GM18858 (cell line): ENCODE measurements around the gene HOXD1.

ENCODE experiments used
- ATAC-seq: cut with Tn5 transposase; IDR thresholded peaks from one replicate; pipeline ENCODE4 v1.9.1; 2021; ENCODE audit not compliant: unreplicated experiment

The HOXD1 gene

GRCh38 chr2:176187899-176188773, at the start of gene HOXD1:
Gene HOXD1 (plus strand): TSS chr2:176188668. CDS start chr2:176188802, 134 bp downstream.
- ATAC-seq = no peak

GRCh38 chr2:176138923-176139660, 49.4 kb upstream of the HOXD1 start:
- ATAC-seq = no peak

- no peak for ATAC-seq
Observed at GRCh38 chr2:176139661-176140512, 48.6 kb upstream of the HOXD1 start.

GRCh38 chr2:176140513-176141317, 47.8 kb upstream of the HOXD1 start:
- peak; percentile 83 for ATAC-seq

- ATAC-seq = no peak
Observed at GRCh38 chr2:176142281-176142680, 46.2 kb upstream of the HOXD1 start.

GRCh38 chr2:176145085-176145969, 43.1 kb upstream of the HOXD1 start:
- no peak for ATAC-seq

- ATAC-seq = no peak
Observed at GRCh38 chr2:176146101-176146500, 42.4 kb upstream of the HOXD1 start.

GRCh38 chr2:176146645-176147044, 41.8 kb upstream of the HOXD1 start:
- no peak for ATAC-seq

- no peak for ATAC-seq
Observed at GRCh38 chr2:176147210-176147799, 41.2 kb upstream of the HOXD1 start.

GRCh38 chr2:176147800-176148496, 40.5 kb upstream of the HOXD1 start:
- no peak for ATAC-seq

- ATAC-seq = no peak
Observed at GRCh38 chr2:176148751-176149421, 39.6 kb upstream of the HOXD1 start.

- no peak for ATAC-seq
Observed at GRCh38 chr2:176149481-176149938, 39.0 kb upstream of the HOXD1 start.

- ATAC-seq = no peak
Observed at GRCh38 chr2:176149939-176150583, 38.4 kb upstream of the HOXD1 start.

GRCh38 chr2:176150584-176151441, 37.7 kb upstream of the HOXD1 start:
- ATAC-seq = no peak

GRCh38 chr2:176151442-176152287, 36.8 kb upstream of the HOXD1 start, which contains the start of gene HOXD4:
Gene HOXD4 (plus strand): TSS chr2:176151550. CDS start chr2:176151634, 84 bp downstream.
- ATAC-seq = no peak
